HG02870 (cell line): Measurements from ENCODE around the gene KRT3.

Experiments
- ATAC-seq: cut with Tn5 transposase; IDR thresholded peaks from one replicate; pipeline ENCODE4 v1.9.1; 2021; ENCODE audit warnings: mild to moderate bottlenecking, moderate library complexity; ENCODE audit not compliant: unreplicated experiment

The KRT3 gene

GRCh38 chr12:52741375-52742195 is 54.3 kb downstream of the KRT3 start:
- no peak for ATAC-seq

- ATAC-seq: no peak
Measured at GRCh38 chr12:52740584-52740983, 55.3 kb downstream of the KRT3 start.

GRCh38 chr12:52739963-52740362 is 56.0 kb downstream of the KRT3 start:
- no peak for ATAC-seq
